Small intestine (tissue), 7 donors: ENCODE results near the gene ATP6V0E2. TPM values are rescaled to one million over a fixed set of nuclear protein-coding genes. Genes with fewer than 3 reads are reported as not detected.

Experiments used
- DNase-seq, 2 donors: peaks; one replicate each; pipeline versions ENCODE4 v3.0.0 to v3.0.0-alpha.2; 2013
- FAIRE-seq: peaks from 2 replicates; lab custom pipeline; 2012; peaks lifted over from hg19 to GRCh38; lab: Jason Lieb, UNC
- H3K27ac ChIP-seq, 3 donors: one replicate each; pipeline ENCODE4 v1.5.1; 2013; ENCODE audit warnings: low read length in 2 of 3, mild to moderate bottlenecking in 2 of 3, control low read depth in 1 of 3, inconsistent platforms in 1 of 3, low read depth in 1 of 3, moderate library complexity in 1 of 3
- H3K27me3 ChIP-seq, 3 donors: one replicate each; pipeline ENCODE4 v1.6.1; 2013; ENCODE audit warnings: low read length in 3 of 3, inconsistent platforms in 1 of 3; ENCODE audit not compliant: control insufficient read depth in 3 of 3, insufficient read depth in 3 of 3
- H3K36me3 ChIP-seq, 3 donors: one replicate each; pipeline ENCODE4 v1.6.1; 2013; ENCODE audit warnings: low read length in 3 of 3, inconsistent platforms in 1 of 3, low read depth in 1 of 3, mild to moderate bottlenecking in 1 of 3, moderate library complexity in 1 of 3; ENCODE audit not compliant: control insufficient read depth in 3 of 3, insufficient read depth in 2 of 3
- H3K4me1 ChIP-seq, 3 donors: one replicate each; pipeline ENCODE4 v1.6.1; 2013; ENCODE audit warnings: low read length in 2 of 3, inconsistent platforms in 1 of 3, low read depth in 1 of 3, mild to moderate bottlenecking in 1 of 3, moderate library complexity in 1 of 3; ENCODE audit not compliant: control insufficient read depth in 3 of 3, insufficient read depth in 2 of 3
- H3K4me3 ChIP-seq, 3 donors: one replicate each; pipeline ENCODE4 v1.5.1; 2013; ENCODE audit warnings: low read length in 3 of 3, control low read depth in 1 of 3, inconsistent platforms in 1 of 3, low read depth in 1 of 3, mild to moderate bottlenecking in 1 of 3, moderate library complexity in 1 of 3
- H3K9me3 ChIP-seq, 2 donors: one replicate each; pipeline ENCODE4 v1.6.1; 2013; ENCODE audit warnings: low read depth in 1 of 2, low read length in 1 of 2; ENCODE audit not compliant: control insufficient read depth in 2 of 2, insufficient read depth in 1 of 2
- WGBS, 3 donors: extraction: QIAGEN DNeasy Blood & Tissue Kit; methylation state at CpG; one replicate each; pipeline ENCODE4 v1.1.7; 2013; 5-methylcytosine and 5-hydroxymethylcytosine counted together
- polyA plus RNA-seq, 4 donors: library from polyadenylated mRNA; stranded (reverse) in 3 of 4; unstranded in 1 of 4; fragments of 200-250 nt in 3 of 4; fragments of 120-200 nt in 1 of 4; gene quantifications; one replicate each; pipeline versions ENCODE4 v1.2.1 to v1.2.3, GENCODE V29; 2013
- donor health status: healthy with polysubstance abuse.
- donor health status: control.
- donor health status: control.
- donor health status: Bipolar disorder and iron deficiency.
- donor health status: healthy.

The ATP6V0E2 gene
- polyA plus RNA-seq, 4 donors = 4.0 to 33.8 (median 5.1) TPM

DNA sequence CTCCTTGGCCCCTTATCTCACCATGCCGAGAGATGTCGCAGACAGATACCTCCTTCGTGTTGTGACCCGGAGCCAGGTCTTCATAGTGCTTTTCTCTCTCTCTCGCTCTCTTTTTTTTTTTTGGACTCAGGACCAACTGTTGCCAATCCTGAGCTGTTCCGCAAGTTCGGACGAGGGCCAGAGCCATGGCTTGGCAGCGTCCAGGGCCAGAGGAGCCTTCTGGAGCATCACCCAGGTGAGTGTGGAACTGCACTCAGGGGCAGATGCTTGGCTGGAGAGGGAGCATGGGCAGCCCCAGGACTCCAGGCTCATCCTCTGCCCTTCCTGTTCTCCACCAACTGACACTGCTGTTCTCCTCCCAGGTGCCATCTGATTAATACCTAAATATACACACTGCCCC is 27.7 kb upstream of the ATP6V0E2 start:
- no peaks in the 10 kb centered on the region for H3K4me1 ChIP-seq
- H3K36me3 ChIP-seq = peaks cover 0 to 21% (median 0%) of the 10 kb centered on the region in 3 donors
- H3K4me3 ChIP-seq = no peak overlapping the region
- no peak for FAIRE-seq
- DNase-seq = no peak
- no peaks in the 10 kb centered on the region for H3K27me3 ChIP-seq
- H3K27ac ChIP-seq = no peak overlapping the region
- H3K9me3 ChIP-seq = no peaks in the 10 kb centered on the region
- 88 to 97% (median 95%) methylated on average over 9 of the region's 9 CpGs for WGBS, 3 donors

- no peak for DNase-seq
- H3K27ac ChIP-seq = no peak overlapping the region
- no peaks in the 10 kb centered on the region for H3K9me3 ChIP-seq
- H3K4me3 ChIP-seq = no peak overlapping the region
- H3K36me3 ChIP-seq = peaks cover 0 to 23% (median 0%) of the 10 kb centered on the region in 3 donors
- WGBS, 3 donors = 83 to 95% (median 92%) methylated on average over 3 of the region's 3 CpGs
- H3K4me1 ChIP-seq = no peaks in the 10 kb centered on the region
- H3K27me3 ChIP-seq = no peaks in the 10 kb centered on the region
- FAIRE-seq = no peak
These were observed 27.2 kb upstream of the ATP6V0E2 start for GRCh38 chr7:149846436-149847046.

GRCh38 chr7:149849174-149849573 is 24.6 kb upstream of the ATP6V0E2 start:
- Histone ChIP-seq H3K36me3 (peaks cover 0 to 29% (median 0%) of the 10 kb centered on the region in 3 donors), H3K9me3 (no peaks in the 10 kb centered on the region), H3K27me3 (no peaks in the 10 kb centered on the region), H3K4me1 (no peaks in the 10 kb centered on the region), H3K4me3 (no peak overlapping the region), H3K27ac (no peak overlapping the region)
- WGBS, 3 donors = 88 to 95% (median 93%) methylated on average over 6 of the region's 6 CpGs
- FAIRE-seq (no peak), DNase-seq (no peak)

DNA sequence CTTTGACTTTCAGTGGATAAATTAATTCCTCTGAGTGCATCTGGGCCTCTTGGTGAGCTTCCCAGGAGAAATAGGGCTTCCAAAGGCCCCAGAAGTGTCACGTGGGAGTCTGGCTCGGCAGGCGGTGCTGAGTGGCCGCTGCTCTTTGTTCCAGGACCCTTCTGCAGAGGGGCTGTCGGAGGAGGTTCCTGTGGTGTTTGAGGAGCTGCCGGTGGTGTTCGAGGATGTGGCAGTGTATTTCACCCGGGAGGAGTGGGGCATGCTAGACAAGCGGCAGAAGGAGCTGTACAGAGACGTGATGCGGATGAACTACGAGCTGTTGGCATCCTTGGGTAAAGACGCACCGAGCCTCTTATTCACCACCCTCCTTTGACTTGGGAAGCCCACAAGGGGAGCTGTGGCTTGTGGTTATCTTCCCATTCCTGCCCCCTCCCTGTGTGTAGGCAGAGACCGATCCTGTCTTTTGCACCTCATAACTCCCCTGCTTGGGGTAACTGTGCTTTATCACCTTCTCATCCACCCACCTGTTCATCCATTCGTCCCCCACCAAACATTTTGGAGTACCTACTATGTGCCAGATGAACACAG is 23.7 kb upstream of the ATP6V0E2 start:
- no peak for DNase-seq
- WGBS, 3 donors = 85 to 90% (median 89%) methylated on average over 15 to 16 of the region's 16 CpGs
- peaks cover 0 to 6% (median 3%) of the 10 kb centered on the region in 3 donors for H3K4me1 ChIP-seq
- H3K4me3 ChIP-seq = no peak overlapping the region
- FAIRE-seq = no peak
- H3K36me3 ChIP-seq = peaks cover 0 to 27% (median 0%) of the 10 kb centered on the region in 3 donors
- H3K9me3 ChIP-seq = no peaks in the 10 kb centered on the region
- H3K27ac ChIP-seq = no peak overlapping the region
- no peaks in the 10 kb centered on the region for H3K27me3 ChIP-seq

GRCh38 chr7:149850716-149851115 is 23.1 kb upstream of the ATP6V0E2 start:
- FAIRE-seq (no peak), DNase-seq (no peak)
- Histone ChIP-seq H3K27ac (no peak overlapping the region), H3K4me1 (peaks cover 0 to 6% (median 3%) of the 10 kb centered on the region in 3 donors), H3K27me3 (no peaks in the 10 kb centered on the region), H3K36me3 (peaks cover 0 to 28% (median 0%) of the 10 kb centered on the region in 3 donors), H3K9me3 (no peaks in the 10 kb centered on the region), H3K4me3 (no peak overlapping the region)
- WGBS, 3 donors = 74 to 82% (median 76%) methylated on average over 4 of the region's 4 CpGs

GRCh38 chr7:149851449-149851848 is 22.3 kb upstream of the ATP6V0E2 start:
- H3K4me3 ChIP-seq = no peak overlapping the region
- no peak for FAIRE-seq
- 88 to 90% (median 90%) methylated on average over 9 of the region's 9 CpGs for WGBS, 3 donors
- no peaks in the 10 kb centered on the region for H3K9me3 ChIP-seq
- H3K27ac ChIP-seq = no peak overlapping the region
- peaks cover 0 to 27% (median 0%) of the 10 kb centered on the region in 3 donors for H3K36me3 ChIP-seq
- no peak for DNase-seq
- no peaks in the 10 kb centered on the region for H3K27me3 ChIP-seq
- peaks cover 0 to 7% (median 6%) of the 10 kb centered on the region in 3 donors for H3K4me1 ChIP-seq

DNA sequence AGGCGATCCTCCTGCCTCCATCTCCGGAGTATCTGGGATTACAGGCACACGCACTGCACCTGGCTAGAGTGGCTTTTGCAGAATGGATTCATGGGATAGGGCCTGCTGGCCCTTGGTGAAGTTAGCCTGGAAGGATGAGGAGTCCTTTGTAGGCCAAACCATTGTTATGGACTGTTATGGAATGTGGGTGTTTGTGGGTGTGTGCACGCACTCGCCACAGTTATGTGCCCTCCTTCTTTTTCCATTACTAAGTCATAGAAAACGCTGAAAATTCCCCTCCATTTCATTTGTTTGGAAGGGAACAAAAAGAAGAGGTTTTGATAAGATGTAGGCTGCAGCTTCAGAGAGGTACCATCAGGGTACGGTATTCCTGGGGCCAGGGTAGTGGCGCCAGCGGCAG is 20.6 kb upstream of the ATP6V0E2 start:
- peaks cover 0 to 24% (median 0%) of the 10 kb centered on the region in 3 donors for H3K36me3 ChIP-seq
- DNase-seq (no peak), FAIRE-seq (no peak)
- no peak overlapping the region for H3K27ac ChIP-seq
- H3K9me3 ChIP-seq = no peaks in the 10 kb centered on the region
- no peaks in the 10 kb centered on the region for H3K27me3 ChIP-seq
- 95 to 96% (median 95%) methylated on average over 9 of the region's 9 CpGs for WGBS, 3 donors
- peaks cover 0 to 7% (median 6%) of the 10 kb centered on the region in 3 donors for H3K4me1 ChIP-seq
- no peak overlapping the region for H3K4me3 ChIP-seq

DNA sequence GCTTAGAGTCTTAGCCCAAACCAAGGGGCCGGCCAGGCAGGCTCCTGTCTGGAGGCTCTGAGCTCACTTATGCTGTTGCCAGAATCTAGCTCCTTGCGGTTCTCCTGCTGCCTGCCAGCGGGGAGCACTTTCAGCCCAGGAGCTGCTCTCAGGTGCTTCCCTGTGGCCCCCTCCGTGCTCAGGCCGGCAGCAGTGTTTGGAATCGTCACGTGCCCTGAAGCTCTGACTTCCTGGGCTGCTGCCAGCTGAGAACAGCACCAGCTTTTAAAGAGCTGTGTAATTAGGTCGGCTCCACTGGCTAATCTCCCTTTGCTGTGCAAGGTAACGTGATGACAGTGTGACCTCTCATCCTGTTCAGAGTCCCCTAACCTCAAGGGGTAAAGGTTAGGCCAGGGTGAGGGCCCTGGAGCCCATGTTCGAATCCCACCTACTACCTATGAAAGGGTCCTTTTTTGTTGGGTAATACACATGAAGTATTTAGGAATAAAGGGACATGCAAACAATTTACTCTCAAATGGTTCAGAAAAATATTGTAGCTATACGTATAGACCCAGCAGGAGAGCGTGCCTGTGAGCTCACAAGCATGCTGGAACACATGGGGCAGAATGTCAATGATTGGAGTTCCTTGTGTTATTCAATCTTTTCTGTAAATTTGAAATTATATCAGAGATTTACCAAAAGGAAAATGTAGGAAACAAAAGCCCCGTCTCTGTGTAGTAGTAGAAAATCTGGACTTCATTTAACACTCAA is 19.0 kb upstream of the ATP6V0E2 start:
- Histone ChIP-seq H3K4me3 (no peak overlapping the region), H3K27ac (peak overlapping the region in 1 of 3 donors; percentile 32), H3K4me1 (peaks cover 0 to 7% (median 6%) of the 10 kb centered on the region in 3 donors), H3K9me3 (no peaks in the 10 kb centered on the region), H3K27me3 (no peaks in the 10 kb centered on the region), H3K36me3 (peaks cover 0 to 31% (median 0%) of the 10 kb centered on the region in 3 donors)
- DNase-seq (peak; percentile 74 to 82), FAIRE-seq (no peak)
- 14 to 41% (median 32%) methylated on average over 13 of the region's 13 CpGs for WGBS, 3 donors
